Measurements from ENCODE around the gene PCBP3. TPM values are rescaled to one million over a fixed set of nuclear protein-coding genes. Genes with fewer than 3 reads are reported as not detected.

Gene PCBP3
- 7.9 and 15.9 TPM in 2 replicates for total RNA-seq (2012; rRNA removed)

GRCh38 chr21:45643021-45643980 lies at the start of gene PCBP3:
Gene PCBP3 (plus strand): TSS chr21:45643725. CDS start chr21:45850086, 206,361 bp downstream.
- Histone ChIP-seq H3K4me3 (ENCODE audit: low read length) (peak within 1 kb of the TSS; percentile 67), H3K9ac (ENCODE audit: low read depth, low read length) (peak within 1 kb of the TSS; percentile 66), H3K9me3 (replicated peaks; ENCODE audit: low read length) (no peaks in the 10 kb centered on the region), H3K27me3 (ENCODE audit: control insufficient read depth, insufficient read depth, low read length) (peaks cover 47% of the 10 kb centered on the region), H3K36me3 (ENCODE audit: insufficient read depth, low read length) (no peaks in the 10 kb centered on the region), H3K4me1 (ENCODE audit: control insufficient read depth, insufficient read depth, low read length) (peaks cover 22% of the 10 kb centered on the region), H3K4me2 (ENCODE audit: low read length) (peak within 1 kb of the TSS; percentile 84)

- Histone ChIP-seq H3K36me3 (ENCODE audit: insufficient read depth, low read length) (no peaks in the 10 kb centered on the region), H3K4me2 (ENCODE audit: low read length) (no peak overlapping the region), H3K9me3 (replicated peaks; ENCODE audit: low read length) (no peaks in the 10 kb centered on the region), H3K9ac (ENCODE audit: low read depth, low read length) (no peak overlapping the region), H3K4me3 (ENCODE audit: low read length) (no peak overlapping the region), H3K27me3 (ENCODE audit: control insufficient read depth, insufficient read depth, low read length) (peaks cover 67% of the 10 kb centered on the region), H3K4me1 (ENCODE audit: control insufficient read depth, insufficient read depth, low read length) (no peaks in the 10 kb centered on the region)
Observed at GRCh38 chr21:45594721-45595489, 48.6 kb upstream of the PCBP3 start.

GRCh38 chr21:45595574-45596295 lies 47.8 kb upstream of the PCBP3 start:
- peaks cover 70% of the 10 kb centered on the region for H3K27me3 ChIP-seq (ENCODE audit: control insufficient read depth, insufficient read depth, low read length)
- no peaks in the 10 kb centered on the region for H3K36me3 ChIP-seq (ENCODE audit: insufficient read depth, low read length)
- no peaks in the 10 kb centered on the region for H3K4me1 ChIP-seq (ENCODE audit: control insufficient read depth, insufficient read depth, low read length)
- no peaks in the 10 kb centered on the region for H3K9me3 ChIP-seq (replicated peaks; ENCODE audit: low read length)
- H3K4me3 ChIP-seq (ENCODE audit: low read length): no peak overlapping the region
- H3K4me2 ChIP-seq (ENCODE audit: low read length): no peak overlapping the region
- H3K9ac ChIP-seq (ENCODE audit: low read depth, low read length): no peak overlapping the region

- H3K4me1 ChIP-seq (ENCODE audit: control insufficient read depth, insufficient read depth, low read length): no peaks in the 10 kb centered on the region
- H3K27me3 ChIP-seq (ENCODE audit: control insufficient read depth, insufficient read depth, low read length): peaks cover 70% of the 10 kb centered on the region
- H3K9me3 ChIP-seq (replicated peaks; ENCODE audit: low read length): no peaks in the 10 kb centered on the region
- H3K36me3 ChIP-seq (ENCODE audit: insufficient read depth, low read length): no peaks in the 10 kb centered on the region
- H3K9ac ChIP-seq (ENCODE audit: low read depth, low read length): no peak overlapping the region
- H3K4me3 ChIP-seq (ENCODE audit: low read length): no peak overlapping the region
- H3K4me2 ChIP-seq (ENCODE audit: low read length): no peak overlapping the region
Observed at GRCh38 chr21:45596704-45597318, 46.7 kb upstream of the PCBP3 start.

GRCh38 chr21:45598109-45598508 lies 45.4 kb upstream of the PCBP3 start:
- Histone ChIP-seq H3K9ac (ENCODE audit: low read depth, low read length) (no peak overlapping the region), H3K36me3 (ENCODE audit: insufficient read depth, low read length) (no peaks in the 10 kb centered on the region), H3K4me3 (ENCODE audit: low read length) (no peak overlapping the region), H3K4me1 (ENCODE audit: control insufficient read depth, insufficient read depth, low read length) (no peaks in the 10 kb centered on the region), H3K27me3 (ENCODE audit: control insufficient read depth, insufficient read depth, low read length) (peaks cover 62% of the 10 kb centered on the region), H3K9me3 (replicated peaks; ENCODE audit: low read length) (no peaks in the 10 kb centered on the region), H3K4me2 (ENCODE audit: low read length) (no peak overlapping the region)

- Histone ChIP-seq H3K4me1 (ENCODE audit: control insufficient read depth, insufficient read depth, low read length) (no peaks in the 10 kb centered on the region), H3K4me3 (ENCODE audit: low read length) (no peak overlapping the region), H3K4me2 (ENCODE audit: low read length) (no peak overlapping the region), H3K36me3 (ENCODE audit: insufficient read depth, low read length) (no peaks in the 10 kb centered on the region), H3K27me3 (ENCODE audit: control insufficient read depth, insufficient read depth, low read length) (peaks cover 63% of the 10 kb centered on the region), H3K9ac (ENCODE audit: low read depth, low read length) (no peak overlapping the region), H3K9me3 (replicated peaks; ENCODE audit: low read length) (no peaks in the 10 kb centered on the region)
Observed at GRCh38 chr21:45598666-45599065, 44.9 kb upstream of the PCBP3 start.

- Histone ChIP-seq H3K36me3 (ENCODE audit: insufficient read depth, low read length) (no peaks in the 10 kb centered on the region), H3K4me1 (ENCODE audit: control insufficient read depth, insufficient read depth, low read length) (no peaks in the 10 kb centered on the region), H3K27me3 (ENCODE audit: control insufficient read depth, insufficient read depth, low read length) (peaks cover 60% of the 10 kb centered on the region), H3K4me2 (ENCODE audit: low read length) (no peak overlapping the region), H3K4me3 (ENCODE audit: low read length) (no peak overlapping the region), H3K9ac (ENCODE audit: low read depth, low read length) (no peak overlapping the region), H3K9me3 (replicated peaks; ENCODE audit: low read length) (no peaks in the 10 kb centered on the region)
Observed at GRCh38 chr21:45599146-45599581, 44.4 kb upstream of the PCBP3 start.

- Histone ChIP-seq H3K9ac (ENCODE audit: low read depth, low read length) (no peak overlapping the region), H3K9me3 (replicated peaks; ENCODE audit: low read length) (no peaks in the 10 kb centered on the region), H3K36me3 (ENCODE audit: insufficient read depth, low read length) (no peaks in the 10 kb centered on the region), H3K4me2 (ENCODE audit: low read length) (no peak overlapping the region), H3K27me3 (ENCODE audit: control insufficient read depth, insufficient read depth, low read length) (peaks cover 61% of the 10 kb centered on the region), H3K4me3 (ENCODE audit: low read length) (no peak overlapping the region), H3K4me1 (ENCODE audit: control insufficient read depth, insufficient read depth, low read length) (no peaks in the 10 kb centered on the region)
Observed at GRCh38 chr21:45600248-45600647, 43.3 kb upstream of the PCBP3 start.

- Histone ChIP-seq H3K4me2 (ENCODE audit: low read length) (no peak overlapping the region), H3K4me1 (ENCODE audit: control insufficient read depth, insufficient read depth, low read length) (no peaks in the 10 kb centered on the region), H3K4me3 (ENCODE audit: low read length) (no peak overlapping the region), H3K9ac (ENCODE audit: low read depth, low read length) (no peak overlapping the region), H3K27me3 (ENCODE audit: control insufficient read depth, insufficient read depth, low read length) (peaks cover 58% of the 10 kb centered on the region), H3K9me3 (replicated peaks; ENCODE audit: low read length) (no peaks in the 10 kb centered on the region), H3K36me3 (ENCODE audit: insufficient read depth, low read length) (no peaks in the 10 kb centered on the region)
Observed at GRCh38 chr21:45601551-45601950, 42.0 kb upstream of the PCBP3 start.

- Histone ChIP-seq H3K4me1 (ENCODE audit: control insufficient read depth, insufficient read depth, low read length) (no peaks in the 10 kb centered on the region), H3K4me2 (ENCODE audit: low read length) (no peak overlapping the region), H3K27me3 (ENCODE audit: control insufficient read depth, insufficient read depth, low read length) (peaks cover 61% of the 10 kb centered on the region), H3K36me3 (ENCODE audit: insufficient read depth, low read length) (no peaks in the 10 kb centered on the region), H3K4me3 (ENCODE audit: low read length) (no peak overlapping the region), H3K9me3 (replicated peaks; ENCODE audit: low read length) (no peaks in the 10 kb centered on the region), H3K9ac (ENCODE audit: low read depth, low read length) (no peak overlapping the region)
Observed at GRCh38 chr21:45602106-45602505, 41.4 kb upstream of the PCBP3 start.

GRCh38 chr21:45603481-45603880 lies 40.0 kb upstream of the PCBP3 start:
- no peak overlapping the region for H3K9ac ChIP-seq (ENCODE audit: low read depth, low read length)
- no peak overlapping the region for H3K4me3 ChIP-seq (ENCODE audit: low read length)
- no peaks in the 10 kb centered on the region for H3K9me3 ChIP-seq (replicated peaks; ENCODE audit: low read length)
- peaks cover 67% of the 10 kb centered on the region for H3K27me3 ChIP-seq (ENCODE audit: control insufficient read depth, insufficient read depth, low read length)
- no peaks in the 10 kb centered on the region for H3K4me1 ChIP-seq (ENCODE audit: control insufficient read depth, insufficient read depth, low read length)
- H3K36me3 ChIP-seq (ENCODE audit: insufficient read depth, low read length): no peaks in the 10 kb centered on the region
- no peak overlapping the region for H3K4me2 ChIP-seq (ENCODE audit: low read length)
